HG03432 (cell line): ENCODE measurements around the gene DALRD3.
A peak's percentile ranks its signal among the peaks of the same experiment; 100 is the strongest.

Experiments
- ATAC-seq: cut with Tn5 transposase; IDR thresholded peaks from one replicate; pipeline ENCODE4 v1.9.1; 2021; ENCODE audit warnings: mild to moderate bottlenecking, moderate library complexity; ENCODE audit not compliant: unreplicated experiment

The DALRD3 gene

GRCh38 chr3:49017971-49018706 lies at the start of gene DALRD3:
Gene DALRD3, minus strand, starts transcription at chr3:49018580. Its CDS starts 16 bp downstream, at chr3:49018564.
- ATAC-seq, result no peak

- no peak for ATAC-seq
These were observed 39.6 kb upstream of the DALRD3 start for GRCh38 chr3:49058011-49058410.

- ATAC-seq, result no peak
These were observed 38.9 kb upstream of the DALRD3 start for GRCh38 chr3:49057268-49057667.

- no peak for ATAC-seq
These were observed 36.0 kb upstream of the DALRD3 start for GRCh38 chr3:49054344-49054862.

- ATAC-seq, result no peak
These were observed 35.2 kb upstream of the DALRD3 start for GRCh38 chr3:49053543-49053942.

- no peak for ATAC-seq
These were observed 16.9 kb upstream of the DALRD3 start for GRCh38 chr3:49035281-49035680.

GRCh38 chr3:49034650-49035049 lies 16.3 kb upstream of the DALRD3 start:
- no peak for ATAC-seq

- ATAC-seq, result no peak
These were observed 14.4 kb upstream of the DALRD3 start for GRCh38 chr3:49032646-49033304.

- no peak for ATAC-seq
These were observed 11.9 kb upstream of the DALRD3 start for GRCh38 chr3:49030321-49030720.

- ATAC-seq, result no peak
These were observed 11.1 kb upstream of the DALRD3 start for GRCh38 chr3:49029563-49029884.

- peak; percentile 89 for ATAC-seq
These were observed 10.5 kb upstream of the DALRD3 start, which contains the start of gene IMPDH2 for GRCh38 chr3:49028673-49029562. Gene IMPDH2, minus strand, starts transcription at chr3:49029398. Its CDS starts 48 bp downstream, at chr3:49029350.

- ATAC-seq, result no peak
These were observed 9.9 kb upstream of the DALRD3 start for GRCh38 chr3:49028298-49028672.

GRCh38 chr3:49027634-49028033 lies 9.3 kb upstream of the DALRD3 start:
- no peak for ATAC-seq

GRCh38 chr3:49026536-49026935 lies 8.2 kb upstream of the DALRD3 start:
- no peak for ATAC-seq

- no peak for ATAC-seq
These were observed 7.6 kb upstream of the DALRD3 start for GRCh38 chr3:49025793-49026520.

- ATAC-seq, result no peak
These were observed 6.8 kb upstream of the DALRD3 start for GRCh38 chr3:49025005-49025792.

- ATAC-seq, result no peak
These were observed 6.1 kb upstream of the DALRD3 start for GRCh38 chr3:49024449-49024848.

- ATAC-seq, result no peak
These were observed 5.4 kb upstream of the DALRD3 start for GRCh38 chr3:49023775-49024174.

GRCh38 chr3:49022688-49023171 lies 4.3 kb upstream of the DALRD3 start:
- no peak for ATAC-seq
